Measurements from ENCODE around the gene GAPDHS.

- TF ChIP-seq CTCF (IDR thresholded peaks at IDR 0.05; ENCODE audit: insufficient read depth, low read depth, low read length) (no peak), EZH2 (IDR thresholded peaks at IDR 0.05; ENCODE audit: insufficient read depth, low read length) (no peak)
Observed at GRCh38 chr19:35533201-35533821, at the start of gene GAPDHS.

Measured in astrocyte (in vitro differentiated cells and primary cell).